Tibial artery (tissue), 4 donors: Measurements from ENCODE around the gene TNNC1.
A peak's percentile ranks its signal among the peaks of the same experiment; 100 is the strongest.

Experiments used
- DNase-seq, 2 donors: peaks; one replicate each; pipeline ENCODE4 v3.0.0-alpha.2; 2019
- H3K27ac ChIP-seq, 2 donors: fragments of 200-600 bp; sonication (generic) in 1 of 2; 1 replicate in 1 of 2; 2 replicates in 1 of 2; pipeline ENCODE4 v1.5.1; 2018 to 2019; ENCODE audit warnings: mild to moderate bottlenecking in 1 of 2
- H3K27me3 ChIP-seq, 2 donors: fragments of 200-600 bp; sonication (generic) in 1 of 2; one replicate each; pipeline versions ENCODE4 v1.5.1 to v1.6.0; 2016 to 2019
- H3K36me3 ChIP-seq, 3 donors: fragments of 200-600 bp; sonication (generic) in 2 of 3; one replicate each; pipeline ENCODE4 v1.5.1; 2016 to 2019; ENCODE audit warnings: mild to moderate bottlenecking in 2 of 3
- H3K4me1 ChIP-seq, 4 donors: fragments of 200-600 bp; sonication (generic) in 2 of 4; 1 replicate in 3 of 4; 2 replicates in 1 of 4; pipeline ENCODE4 v1.5.1; 2016 to 2019
- H3K4me3 ChIP-seq, 2 donors: fragments of 200-600 bp; sonication (generic) in 1 of 2; 1 replicate in 1 of 2; 2 replicates in 1 of 2; pipeline ENCODE4 v1.5.1; 2018 to 2019; ENCODE audit warnings: mild to moderate bottlenecking in 2 of 2
- H3K9me3 ChIP-seq, 3 donors: fragments of 200-600 bp; sonication (generic) in 1 of 3; one replicate each; pipeline ENCODE4 v1.5.1; 2016 to 2019
- CTCF ChIP-seq, 2 experiments: fragments of 200-600 bp in 1 of 2; fragments of 450-650 bp in 1 of 2; IDR thresholded peaks; one replicate each; pipeline ENCODE4 v1.5.1; 2017 to 2019; ENCODE audit warnings: antibody characterized with exemption in 2 of 2, mild to moderate bottlenecking in 1 of 2, moderate library complexity in 1 of 2
- intact Hi-C: fragments of 100-400 bp; cut with DNase I; formaldehyde crosslinking; loops from one replicate; pipeline ENCODE4 v1.15.0; 2023; ENCODE audit warnings: low total_unique reads

TNNC1 gene

GRCh38 chr3:52453496-52454249 lies at the start of gene TNNC1:
Gene TNNC1, minus strand, starts transcription at chr3:52454041. Its CDS starts 26 bp downstream, at chr3:52454015.
- Histone ChIP-seq H3K4me1 (peaks cover 0 to 39% (median 27%) of the 10 kb centered on the region in 4 donors), H3K27ac (peak within 1 kb of the TSS; percentile 91 to 92), H3K4me3 (peak within 1 kb of the TSS; percentile 79 to 83), H3K9me3 (no peaks in the 10 kb centered on the region), H3K27me3 (no peaks in the 10 kb centered on the region), H3K36me3 (peaks cover 5 to 14% (median 7%) of the 10 kb centered on the region in 3 donors)
- DNase-seq: no peak
- no peak for TF ChIP-seq CTCF (IDR thresholded peaks at IDR 0.05)
- intact Hi-C loops: loop anchor here (10.0 kb wide), 1 partner anchor 231 kb away; the partner anchor contains the start of genes GNL3 and PBRM1

DNA sequence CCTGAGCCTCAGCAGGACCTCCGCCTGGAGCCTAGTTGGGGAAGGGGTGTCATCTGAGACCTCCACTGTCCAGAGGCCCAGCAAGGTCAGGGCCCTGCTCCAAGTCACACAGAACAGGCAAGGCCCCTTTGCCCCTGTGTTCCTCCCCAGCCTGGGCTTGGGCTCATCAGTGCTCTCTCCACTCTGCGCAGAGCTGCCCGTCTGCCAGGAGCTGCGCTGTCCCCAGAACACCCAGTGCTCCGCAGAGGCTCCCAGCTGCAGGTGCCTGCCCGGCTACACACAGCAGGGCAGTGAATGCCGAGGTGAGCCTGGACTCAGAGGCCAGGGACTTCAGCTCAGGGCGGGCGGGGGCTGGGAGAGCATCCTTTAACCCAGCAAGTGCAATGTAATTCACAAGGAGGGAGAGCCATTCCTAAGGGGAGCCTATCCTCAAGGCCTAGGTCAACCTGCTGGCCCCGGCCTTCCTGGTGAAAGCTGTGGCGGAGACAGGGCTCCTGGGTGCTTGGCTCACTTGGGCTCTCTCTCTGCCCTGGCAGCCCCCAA lies 49.0 kb upstream of the TNNC1 start:
- intact Hi-C loops: no loop called here
- no peak overlapping the region for H3K27ac ChIP-seq
- no peak for DNase-seq
- H3K4me3 ChIP-seq: no peak overlapping the region
- H3K4me1 ChIP-seq: no peaks in the 10 kb centered on the region
- H3K9me3 ChIP-seq: no peaks in the 10 kb centered on the region
- H3K36me3 ChIP-seq: peaks cover 0 to 4% (median 0%) of the 10 kb centered on the region in 3 donors
- TF ChIP-seq CTCF (IDR thresholded peaks at IDR 0.05): no peak
- H3K27me3 ChIP-seq: no peaks in the 10 kb centered on the region

DNA sequence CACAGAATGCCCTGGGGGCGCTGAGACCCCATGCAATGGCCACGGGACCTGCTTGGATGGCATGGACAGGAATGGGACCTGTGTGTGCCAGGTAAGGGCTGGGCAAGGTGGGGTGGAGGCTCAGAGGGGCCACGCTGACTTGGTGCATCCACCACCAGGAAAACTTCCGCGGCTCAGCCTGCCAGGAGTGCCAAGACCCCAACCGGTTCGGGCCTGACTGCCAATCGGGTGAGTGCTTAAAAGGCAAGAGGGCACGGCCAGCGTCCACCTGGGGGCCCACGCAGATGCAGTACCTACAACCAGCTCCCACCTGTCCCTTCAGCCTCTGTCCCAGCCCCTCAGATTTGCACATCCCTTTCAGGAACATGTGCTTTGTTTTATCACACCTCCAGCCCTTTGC lies 48.2 kb upstream of the TNNC1 start:
- intact Hi-C loops: no loop called here
- TF ChIP-seq CTCF (IDR thresholded peaks at IDR 0.05): no peak
- H3K27ac ChIP-seq: no peak overlapping the region
- no peak for DNase-seq
- H3K4me3 ChIP-seq: no peak overlapping the region
- peaks cover 0 to 4% (median 0%) of the 10 kb centered on the region in 3 donors for H3K36me3 ChIP-seq
- no peaks in the 10 kb centered on the region for H3K27me3 ChIP-seq
- no peaks in the 10 kb centered on the region for H3K9me3 ChIP-seq
- no peaks in the 10 kb centered on the region for H3K4me1 ChIP-seq

GRCh38 chr3:52501046-52501445 lies 47.2 kb upstream of the TNNC1 start:
- Histone ChIP-seq H3K9me3 (no peaks in the 10 kb centered on the region), H3K4me3 (no peak overlapping the region), H3K36me3 (peaks cover 0 to 4% (median 0%) of the 10 kb centered on the region in 3 donors), H3K4me1 (peaks cover 0 to under 1% (median 0%) of the 10 kb centered on the region in 4 donors), H3K27ac (no peak overlapping the region), H3K27me3 (no peaks in the 10 kb centered on the region)
- no peak for DNase-seq
- no peak for TF ChIP-seq CTCF (IDR thresholded peaks at IDR 0.05)
- intact Hi-C loops: no loop called here

DNA sequence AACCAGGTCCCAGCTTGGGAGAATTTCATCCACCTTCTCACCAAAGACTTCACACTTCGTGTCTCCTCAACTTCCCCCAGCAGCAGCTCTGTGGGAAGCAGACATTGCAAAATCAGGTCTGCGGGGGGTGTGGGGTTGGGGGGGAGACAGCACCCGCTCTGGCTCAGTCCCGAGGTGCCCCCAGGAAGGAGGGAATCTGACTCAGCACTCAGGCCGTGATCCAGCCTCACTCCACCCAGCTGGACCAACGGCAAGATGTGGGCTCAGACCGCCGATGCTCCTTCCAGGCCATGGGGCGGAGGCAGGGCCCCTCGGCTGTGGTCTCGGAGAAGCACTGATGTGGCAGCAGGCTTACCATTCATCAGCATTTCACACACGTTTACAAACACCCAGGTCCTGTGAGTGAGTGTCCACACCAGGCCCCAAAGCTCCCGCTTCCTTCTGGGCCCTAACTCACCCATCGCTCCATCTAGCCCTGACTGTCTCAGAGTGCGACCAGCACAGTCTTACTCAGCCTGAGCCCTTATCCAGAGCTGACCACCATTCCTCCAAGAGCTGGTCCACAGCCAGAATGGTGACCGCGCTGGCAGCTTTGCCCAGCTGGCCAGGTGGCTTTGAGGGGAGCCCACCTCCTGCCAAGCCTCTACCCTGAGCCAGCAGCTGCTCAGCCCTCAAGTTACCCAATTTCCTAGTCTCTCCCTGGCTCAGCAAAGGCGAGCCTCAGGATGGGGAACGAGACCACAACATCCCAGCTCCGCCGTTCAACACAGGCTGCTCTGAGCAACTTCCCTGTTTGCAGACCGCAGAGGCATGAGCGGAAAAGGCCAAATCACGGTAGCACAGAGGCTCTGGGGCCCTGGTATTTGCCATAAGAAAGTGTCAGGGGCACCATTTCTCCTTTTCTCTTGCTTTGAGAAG lies 44.6 kb upstream of the TNNC1 start:
- DNase-seq: peak; percentile 73 to 79
- H3K27ac ChIP-seq: no peak overlapping the region
- H3K4me1 ChIP-seq: peaks cover 0 to 16% (median 0%) of the 10 kb centered on the region in 4 donors
- no peak for TF ChIP-seq CTCF (IDR thresholded peaks at IDR 0.05)
- peaks cover 0 to 6% (median 0%) of the 10 kb centered on the region in 3 donors for H3K36me3 ChIP-seq
- intact Hi-C loops: no loop called here
- no peaks in the 10 kb centered on the region for H3K27me3 ChIP-seq
- no peaks in the 10 kb centered on the region for H3K9me3 ChIP-seq
- no peak overlapping the region for H3K4me3 ChIP-seq
